H1 (cell line): ENCODE measurements around the gene PNPLA3. TPM values are rescaled to one million over a fixed set of nuclear protein-coding genes. Genes with fewer than 3 reads are reported as not detected.

Experiments used
- CTCF ChIA-PET: fragments of 300-600 bp; sonication (Branson Sonifier 250); formaldehyde crosslinking; loops from one replicate; lab custom pipeline; 2021; ENCODE audit not compliant: partially characterized antibody; lab: Charles Lee
- POLR2A ChIA-PET: fragments of 300-600 bp; sonication (Branson Sonifier 250); formaldehyde crosslinking; loops from one replicate; lab custom pipeline; 2021; ENCODE audit warnings: inconsistent platforms; ENCODE audit not compliant: partially characterized antibody; lab: Charles Lee
- DNase-seq, 2 experiments: peaks; one replicate each; pipeline versions ENCODE4 v3.0.0 to v3.0.0-alpha.2; 2010 to 2022; ENCODE audit warnings: low spot score in 2 of 2, low read depth in 1 of 2, mixed read lengths in 1 of 2
- FAIRE-seq: peaks from 2 replicates; lab custom pipeline; 2011; peaks lifted over from hg19 to GRCh38; lab: Jason Lieb, UNC
- H2AFZ ChIP-seq: 2 replicates; pipeline ENCODE4 v1.8.1; 2012; ENCODE audit warnings: low read length, inconsistent platforms
- H2AK5ac ChIP-seq: 2 replicates; pipeline ENCODE4 v1.6.1; 2013; ENCODE audit warnings: low read depth, low read length
- H2BK120ac ChIP-seq: replicated peaks from 2 replicates; pipeline ENCODE3; 2013; ENCODE audit warnings: low read depth, low read length, inconsistent platforms
- H2BK12ac ChIP-seq: 2 replicates; pipeline ENCODE4 v1.6.1; 2013; ENCODE audit warnings: low read depth, low read length
- H2BK15ac ChIP-seq: 2 replicates; pipeline ENCODE4 v1.6.1; 2013; ENCODE audit warnings: low read length
- H2BK20ac ChIP-seq: 2 replicates; pipeline ENCODE4 v1.6.1; 2013; ENCODE audit warnings: low read length
- H2BK5ac ChIP-seq: 2 replicates; pipeline ENCODE4 v1.6.1; 2013; ENCODE audit warnings: low read depth, low read length
- H3K14ac ChIP-seq: 2 replicates; pipeline ENCODE4 v1.6.1; 2013; ENCODE audit warnings: inconsistent platforms; ENCODE audit not compliant: insufficient read length
- H3K18ac ChIP-seq: 2 replicates; pipeline ENCODE4 v1.6.1; 2013; ENCODE audit warnings: low read length; ENCODE audit errors: extremely low read depth
- H3K23ac ChIP-seq: 2 replicates; pipeline ENCODE4 v1.6.1; 2013; ENCODE audit warnings: inconsistent platforms; ENCODE audit not compliant: insufficient read length
- H3K23me2 ChIP-seq: 2 replicates; pipeline ENCODE4 v1.6.1; 2013; ENCODE audit warnings: low read depth, low read length
- H3K27ac ChIP-seq: 2 replicates; pipeline ENCODE4 v1.6.1; 2011; ENCODE audit warnings: low read depth, low read length, inconsistent platforms
- H3K27me3 ChIP-seq, 4 experiments: replicated peaks in 1 of 4; 1 replicate in 1 of 4; 2 replicates in 3 of 4; pipeline versions ENCODE4 v1.6.1 to v1.8.1; 2011 to 2013; ENCODE audit warnings: low read length in 3 of 4, mild to moderate bottlenecking in 3 of 4, inconsistent platforms in 2 of 4, mixed read lengths in 2 of 4, moderate library complexity in 1 of 4; ENCODE audit not compliant: control insufficient read depth in 3 of 4, insufficient read depth in 3 of 4; ENCODE audit errors: extremely low read depth in 1 of 4
- H3K36me3 ChIP-seq, 4 experiments: 2 replicates each; pipeline versions ENCODE4 v1.6.1 to v1.8.1; 2011 to 2013; ENCODE audit warnings: mild to moderate bottlenecking in 4 of 4, low read length in 3 of 4, moderate library complexity in 2 of 4, control low read depth in 1 of 4, inconsistent platforms in 1 of 4; ENCODE audit not compliant: insufficient read depth in 4 of 4, control insufficient read depth in 2 of 4
- H3K4ac ChIP-seq: replicated peaks from 2 replicates; pipeline ENCODE3; 2013; ENCODE audit warnings: low read length, low read depth, mixed read lengths, inconsistent platforms; ENCODE audit not compliant: insufficient read length
- H3K4me1 ChIP-seq, 4 experiments: replicated peaks in 1 of 4; 1 replicate in 1 of 4; 2 replicates in 3 of 4; pipeline versions ENCODE4 v1.6.1 to v1.8.1; 2011 to 2013; ENCODE audit warnings: low read length in 3 of 4, inconsistent platforms in 2 of 4, mixed read lengths in 1 of 4; ENCODE audit not compliant: insufficient read depth in 4 of 4, control insufficient read depth in 3 of 4
- H3K4me2 ChIP-seq, 2 experiments: 2 replicates each; pipeline versions ENCODE4 v1.6.1 to v1.8.1; 2011 to 2013; ENCODE audit warnings: low read depth in 2 of 2, low read length in 2 of 2, control low read depth in 1 of 2, inconsistent platforms in 1 of 2, mild to moderate bottlenecking in 1 of 2; ENCODE audit not compliant: insufficient read depth in 1 of 2
- H3K4me3 ChIP-seq, 4 experiments: fragments of 200-600, 300-600 bp in 1 of 4; sonication (generic), shearing (Covaris generic), sonication (Bioruptor Twin) in 1 of 4; 2 replicates each; pipeline versions ENCODE4 v1.5.1 to v1.8.1; 2011 to 2016; ENCODE audit warnings: low read length in 4 of 4, low read depth in 3 of 4, control low read depth in 2 of 4, inconsistent platforms in 2 of 4, mild to moderate bottlenecking in 2 of 4, mixed read lengths in 1 of 4, moderate library complexity in 1 of 4; ENCODE audit not compliant: insufficient read depth in 2 of 4; ENCODE audit errors: extremely low read depth in 1 of 4
- H3K56ac ChIP-seq: replicated peaks from 2 replicates; pipeline ENCODE3; 2013; ENCODE audit warnings: low read depth, mild to moderate bottlenecking, mixed read lengths, low read length, inconsistent platforms; ENCODE audit not compliant: insufficient read length
- H3K79me1 ChIP-seq: 2 replicates; pipeline ENCODE4 v1.6.1; 2013; ENCODE audit warnings: low read depth, low read length, control low read depth
- H3K79me2 ChIP-seq, 2 experiments: 2 replicates each; pipeline versions ENCODE4 v1.6.1 to v1.8.1; 2012 to 2013; ENCODE audit warnings: low read length in 2 of 2, mild to moderate bottlenecking in 2 of 2, inconsistent platforms in 1 of 2; ENCODE audit not compliant: insufficient read depth in 2 of 2, control insufficient read depth in 1 of 2
- H3K9ac ChIP-seq, 4 experiments: replicated peaks in 1 of 4; 1 replicate in 1 of 4; 2 replicates in 3 of 4; pipeline versions ENCODE4 v1.6.1 to v1.8.1; 2011 to 2013; ENCODE audit warnings: low read depth in 3 of 4, low read length in 3 of 4, control low read depth in 2 of 4, mild to moderate bottlenecking in 2 of 4, moderate library complexity in 2 of 4, inconsistent platforms in 1 of 4; ENCODE audit errors: extremely low read depth in 1 of 4
- H3K9me3 ChIP-seq, 2 experiments: 2 replicates each; pipeline versions ENCODE4 v1.6.1 to v1.8.1; 2012 to 2013; ENCODE audit warnings: mild to moderate bottlenecking in 2 of 2, moderate library complexity in 2 of 2, control low read depth in 1 of 2, inconsistent platforms in 1 of 2, low read depth in 1 of 2, low read length in 1 of 2, mixed read lengths in 1 of 2; ENCODE audit not compliant: insufficient read depth in 2 of 2
- H4K20me1 ChIP-seq, 2 experiments: replicated peaks in 1 of 2; 2 replicates each; pipeline versions ENCODE3 to v1.8.1; 2011 to 2013; ENCODE audit warnings: inconsistent platforms in 2 of 2, low read length in 2 of 2, mild to moderate bottlenecking in 1 of 2; ENCODE audit not compliant: insufficient read depth in 2 of 2, control insufficient read depth in 1 of 2
- H4K5ac ChIP-seq: 2 replicates; pipeline ENCODE4 v1.6.1; 2013; ENCODE audit warnings: low read length, low read depth, mixed read lengths, inconsistent platforms; ENCODE audit not compliant: insufficient read length
- H4K8ac ChIP-seq: 2 replicates; pipeline ENCODE4 v1.8.0; 2013; ENCODE audit warnings: mild to moderate bottlenecking, moderate library complexity, low read length, inconsistent platforms; ENCODE audit not compliant: insufficient read depth; ENCODE audit errors: extremely low read depth
- H4K91ac ChIP-seq: replicated peaks from 2 replicates; pipeline ENCODE3; 2013; ENCODE audit warnings: low read length, mixed read lengths, inconsistent platforms; ENCODE audit not compliant: insufficient read length
- ASH2L ChIP-seq: fragments of 200-600, 300-600 bp; sonication (generic); IDR thresholded peaks from one replicate; pipeline ENCODE4 v1.7.1; 2017; ENCODE audit warnings: low read length
- CBX5 ChIP-seq: fragments of 300-800, 300-1000 bp; sonication (generic); IDR thresholded peaks from 2 replicates; pipeline ENCODE4 v1.7.1; 2016; ENCODE audit warnings: antibody characterized with exemption, low read length, low read depth
- EGR1 ChIP-seq: IDR thresholded peaks from 2 replicates; pipeline ENCODE4 v1.6.1; 2011; ENCODE audit warnings: low read depth, low read length, borderline replicate concordance
- HDAC6 ChIP-seq: IDR thresholded peaks from one replicate; pipeline ENCODE4 v1.7.1; 2012; ENCODE audit warnings: low read depth, mild to moderate bottlenecking, inconsistent platforms, low read length, moderate library complexity
- KDM1A ChIP-seq: fragments of 200-600, 300-600 bp; sonication (generic); IDR thresholded peaks from 2 replicates; pipeline ENCODE4 v1.7.1; 2016; ENCODE audit warnings: mild to moderate bottlenecking, low read length, borderline replicate concordance
- POLR2A ChIP-seq, 2 experiments: IDR thresholded peaks; 1 replicate in 1 of 2; 2 replicates in 1 of 2; pipeline ENCODE4 v1.6.1; 2011; ENCODE audit warnings: low read depth in 2 of 2, low read length in 2 of 2, mild to moderate bottlenecking in 2 of 2; ENCODE audit errors: control extremely low read depth in 1 of 2
- SIRT6 ChIP-seq: IDR thresholded peaks from one replicate; pipeline ENCODE4 v1.7.1; 2012; ENCODE audit warnings: low read length, inconsistent platforms
- SP1 ChIP-seq: IDR thresholded peaks from 2 replicates; pipeline ENCODE4 v1.6.1; 2011; ENCODE audit warnings: low read depth, low read length
- SP2 ChIP-seq: IDR thresholded peaks from 2 replicates; pipeline ENCODE4 v1.6.1; 2012; ENCODE audit warnings: mild to moderate bottlenecking, low read length, inconsistent platforms
- TAF1 ChIP-seq: IDR thresholded peaks from 2 replicates; pipeline ENCODE4 v1.6.1; 2011; ENCODE audit warnings: mild to moderate bottlenecking, low read depth, low read length
- TCF12 ChIP-seq: IDR thresholded peaks from 2 replicates; pipeline ENCODE4 v1.6.1; 2011; ENCODE audit warnings: low read depth, mild to moderate bottlenecking, low read length
- WGBS, 2 experiments: shearing (Covaris generic) in 1 of 2; methylation state at CpG; one replicate each; pipeline versions ENCODE4 v1.1.6 to v1.1.7; 2013 to 2015; ENCODE audit warnings: low lambda C conversion rate in 2 of 2, mixed read lengths in 2 of 2, inconsistent platforms in 1 of 2, low coverage in 1 of 2, missing lambda C conversion rate in 1 of 2; ENCODE audit not compliant: insufficient replicate concordance in 2 of 2, insufficient coverage in 1 of 2, insufficient read length in 1 of 2; ENCODE audit errors: extremely low coverage in 1 of 2, missing lambda C conversion rate in 1 of 2; 5-methylcytosine and 5-hydroxymethylcytosine counted together
- polyA plus RNA-seq, 7 experiments: library from polyadenylated mRNA; depleted of rRNA in 3 of 7; stranded (reverse) in 5 of 7; unstranded in 2 of 7; fragments of >200 nt in 5 of 7; fragments of 200-250 nt in 2 of 7; gene quantifications; 1 replicate in 5 of 7; 2 replicates in 1 of 7; 4 replicates in 1 of 7; pipeline versions ENCODE4 v1.2.1 to v1.2.3, GENCODE V29; 2011 to 2013; ENCODE audit warnings: missing spikeins in 2 of 7, mixed read lengths in 2 of 7
- total RNA-seq: library from RNA; stranded (reverse); fragmentation: NEBNext Ultra II Directional; extraction: Animal tissue kit (Norgen Biotek cat#: 25700); gene quantifications from 2 replicates; pipeline ENCODE4 v1.2.1, GENCODE V29; 2021
- TF ChIP-seq, protein P1 (sequence below): IDR thresholded peaks from 2 replicates; pipeline ENCODE4 v1.6.1; 2011; ENCODE audit warnings: low read length, improper control_type of control experiment
- TF ChIP-seq, protein P2 (sequence below): IDR thresholded peaks from 2 replicates; pipeline ENCODE4 v1.6.1; 2012; ENCODE audit warnings: inconsistent platforms

The PNPLA3 gene
- total and polyA plus RNA-seq, 2 of the 8 experiments (the other 6 are each of a cell fraction or from before 2014, with no cell fraction given): 17.5 to 23.4 TPM

DNA sequence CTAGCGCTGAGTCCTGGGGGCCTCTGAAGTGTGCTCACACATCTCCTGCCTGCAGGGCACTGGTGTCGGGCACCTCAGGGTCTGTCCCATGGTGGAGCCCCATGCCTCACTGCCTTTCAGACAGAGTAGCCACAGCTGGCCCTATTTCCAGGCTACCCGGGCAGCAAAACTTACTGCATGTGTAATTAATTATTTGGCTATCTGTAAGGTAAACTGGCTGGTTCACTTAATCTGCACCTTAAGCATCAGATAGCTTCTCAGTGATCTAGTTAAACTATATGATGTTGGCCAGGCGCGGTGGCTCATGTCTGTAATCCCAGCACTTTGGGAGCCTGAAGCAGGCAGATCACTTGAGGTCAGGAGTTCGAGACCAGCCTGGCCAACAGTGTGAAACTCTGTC is 5.3 kb downstream of the PNPLA3 start:
- 87% methylated on average over 6 of the region's 6 CpGs; no CpG with 5 or more reads in 1 of the 2 experiments for WGBS, 2 experiments
- no peak overlapping the region for H2BK12ac ChIP-seq
- FAIRE-seq: no peak

More for the DNA sequence above, 5.3 kb downstream of the PNPLA3 start:
- Histone ChIP-seq H4K5ac (no peak overlapping the region), H3K4me3 (no peak overlapping the region), H3K79me2 (peaks cover 0 to 17% of the 10 kb centered on the region in 2 experiments; a peak in 1 of 4 replicates), H4K20me1 (peaks cover 3 to 36% of the 10 kb centered on the region in 2 experiments), H3K4me1 (peaks cover 4 to 16% (median 12%) of the 10 kb centered on the region in 4 experiments), H3K56ac (no peak overlapping the region), H3K23ac (no peak overlapping the region), H3K79me1 (peaks cover 12% of the 10 kb centered on the region), H3K18ac (no peak overlapping the region), H3K4ac (no peak overlapping the region), H2AK5ac (no peak overlapping the region), H4K91ac (no peak overlapping the region), H2BK120ac (no peak overlapping the region), H3K36me3 (peaks cover 28 to 68% (median 43%) of the 10 kb centered on the region in 4 experiments), H3K14ac (no peak overlapping the region), H2BK20ac (no peak overlapping the region), H2AFZ (no peak overlapping the region), H3K27ac (no peak overlapping the region), H2BK5ac (no peak overlapping the region), H3K4me2 (no peak overlapping the region), H3K9me3 (no peaks in the 10 kb centered on the region), H3K27me3 (no peaks in the 10 kb centered on the region), H2BK15ac (no peak overlapping the region), H3K9ac (no peak overlapping the region), H4K8ac (no peak overlapping the region), H3K23me2 (peaks cover 7% of the 10 kb centered on the region; the same call in 1 of the 2 replicates)
- CTCF ChIA-PET: interaction anchor here (1.4 to 2.0 kb wide), 2 partner anchors 17 to 44 kb away, joined by 3 to 10 read pairs; no protein-coding TSS in a partner anchor
- POLR2A ChIA-PET: interaction anchor here (2.2 kb wide), 1 partner anchor 16 kb away, joined by 4 read pairs; no protein-coding TSS in a partner anchor
- no peak for DNase-seq
- no peak for TF ChIP-seq SP2
- no peak for TF ChIP-seq EGR1
- no peak for TF ChIP-seq HDAC6
- TF ChIP-seq, protein P1, sequence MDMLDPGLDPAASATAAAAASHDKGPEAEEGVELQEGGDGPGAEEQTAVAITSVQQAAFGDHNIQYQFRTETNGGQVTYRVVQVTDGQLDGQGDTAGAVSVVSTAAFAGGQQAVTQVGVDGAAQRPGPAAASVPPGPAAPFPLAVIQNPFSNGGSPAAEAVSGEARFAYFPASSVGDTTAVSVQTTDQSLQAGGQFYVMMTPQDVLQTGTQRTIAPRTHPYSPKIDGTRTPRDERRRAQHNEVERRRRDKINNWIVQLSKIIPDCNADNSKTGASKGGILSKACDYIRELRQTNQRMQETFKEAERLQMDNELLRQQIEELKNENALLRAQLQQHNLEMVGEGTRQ: no peak
- no peak for TF ChIP-seq CBX5
- no peak for TF ChIP-seq SIRT6
- no peak for TF ChIP-seq TAF1
- TF ChIP-seq, protein P2, sequence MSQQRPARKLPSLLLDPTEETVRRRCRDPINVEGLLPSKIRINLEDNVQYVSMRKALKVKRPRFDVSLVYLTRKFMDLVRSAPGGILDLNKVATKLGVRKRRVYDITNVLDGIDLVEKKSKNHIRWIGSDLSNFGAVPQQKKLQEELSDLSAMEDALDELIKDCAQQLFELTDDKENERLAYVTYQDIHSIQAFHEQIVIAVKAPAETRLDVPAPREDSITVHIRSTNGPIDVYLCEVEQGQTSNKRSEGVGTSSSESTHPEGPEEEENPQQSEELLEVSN: no peak
- no peak for TF ChIP-seq ASH2L
- TF ChIP-seq POLR2A (IDR thresholded peaks at IDR 0.05; ENCODE audit: control extremely low read depth in 1 of 2, low read depth in 2 of 2, low read length in 2 of 2): no peak
- no peak for TF ChIP-seq TCF12
- no peak for TF ChIP-seq KDM1A
- TF ChIP-seq SP1: no peak
